PFSK-1 (cell line): ENCODE results near the gene GABARAPL2.

Experiments
- FOXP2 ChIP-seq: optimal IDR thresholded peaks from 2 replicates; pipeline ENCODE3; 2011; ENCODE audit warnings: borderline replicate concordance, control low read depth, inconsistent platforms; ENCODE audit not compliant: insufficient read depth; ENCODE audit errors: extremely low read length, extremely low read depth
- POLR2AphosphoS5 ChIP-seq: IDR thresholded peaks from 2 replicates; pipeline ENCODE4 v1.6.1; 2012; ENCODE audit warnings: low read depth, mild to moderate bottlenecking, control low read depth, low read length, moderate library complexity
- SIN3A ChIP-seq: IDR thresholded peaks from 2 replicates; pipeline ENCODE4 v1.6.1; 2012; ENCODE audit warnings: mild to moderate bottlenecking, low read length, moderate library complexity, borderline replicate concordance; ENCODE audit not compliant: insufficient read depth
- TAF1 ChIP-seq: IDR thresholded peaks from 2 replicates; pipeline ENCODE4 v1.6.1; 2012; ENCODE audit warnings: low read length, control low read depth, borderline replicate concordance; ENCODE audit not compliant: insufficient read depth
- TF ChIP-seq, protein P1 (sequence below), 2 experiments: IDR thresholded peaks; 2 replicates each; pipeline versions ENCODE4 v1.6.1 to v1.8.0; 2011 to 2012; ENCODE audit warnings: low read depth in 2 of 2, low read length in 2 of 2, control low read depth in 1 of 2, inconsistent platforms in 1 of 2, mild to moderate bottlenecking in 1 of 2, moderate library complexity in 1 of 2; ENCODE audit not compliant: insufficient read depth in 1 of 2

Gene GABARAPL2

DNA sequence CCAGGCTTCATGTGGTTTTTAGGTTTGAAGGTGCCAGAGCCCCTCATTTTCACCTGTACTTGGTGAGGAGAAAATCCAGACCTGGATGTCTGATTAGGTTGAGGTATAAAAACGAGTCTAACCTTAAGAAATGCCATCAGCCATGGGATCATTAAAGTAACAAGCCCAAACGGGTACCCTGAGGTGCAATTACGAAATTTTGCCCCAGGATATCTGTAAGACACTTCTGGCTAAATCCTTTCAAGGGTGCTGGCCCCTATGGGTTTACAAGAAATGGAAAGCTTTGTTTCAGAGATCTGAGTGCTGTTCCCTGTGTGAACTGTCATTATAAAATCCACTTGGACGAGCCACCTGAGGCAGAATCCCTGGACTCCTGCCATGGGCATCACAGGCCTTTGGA is 37.1 kb downstream of the GABARAPL2 start:
- TF ChIP-seq TAF1 (no peak), FOXP2 (no peak), POLR2AphosphoS5 (no peak), SIN3A (no peak)
- TF ChIP-seq, protein P1, sequence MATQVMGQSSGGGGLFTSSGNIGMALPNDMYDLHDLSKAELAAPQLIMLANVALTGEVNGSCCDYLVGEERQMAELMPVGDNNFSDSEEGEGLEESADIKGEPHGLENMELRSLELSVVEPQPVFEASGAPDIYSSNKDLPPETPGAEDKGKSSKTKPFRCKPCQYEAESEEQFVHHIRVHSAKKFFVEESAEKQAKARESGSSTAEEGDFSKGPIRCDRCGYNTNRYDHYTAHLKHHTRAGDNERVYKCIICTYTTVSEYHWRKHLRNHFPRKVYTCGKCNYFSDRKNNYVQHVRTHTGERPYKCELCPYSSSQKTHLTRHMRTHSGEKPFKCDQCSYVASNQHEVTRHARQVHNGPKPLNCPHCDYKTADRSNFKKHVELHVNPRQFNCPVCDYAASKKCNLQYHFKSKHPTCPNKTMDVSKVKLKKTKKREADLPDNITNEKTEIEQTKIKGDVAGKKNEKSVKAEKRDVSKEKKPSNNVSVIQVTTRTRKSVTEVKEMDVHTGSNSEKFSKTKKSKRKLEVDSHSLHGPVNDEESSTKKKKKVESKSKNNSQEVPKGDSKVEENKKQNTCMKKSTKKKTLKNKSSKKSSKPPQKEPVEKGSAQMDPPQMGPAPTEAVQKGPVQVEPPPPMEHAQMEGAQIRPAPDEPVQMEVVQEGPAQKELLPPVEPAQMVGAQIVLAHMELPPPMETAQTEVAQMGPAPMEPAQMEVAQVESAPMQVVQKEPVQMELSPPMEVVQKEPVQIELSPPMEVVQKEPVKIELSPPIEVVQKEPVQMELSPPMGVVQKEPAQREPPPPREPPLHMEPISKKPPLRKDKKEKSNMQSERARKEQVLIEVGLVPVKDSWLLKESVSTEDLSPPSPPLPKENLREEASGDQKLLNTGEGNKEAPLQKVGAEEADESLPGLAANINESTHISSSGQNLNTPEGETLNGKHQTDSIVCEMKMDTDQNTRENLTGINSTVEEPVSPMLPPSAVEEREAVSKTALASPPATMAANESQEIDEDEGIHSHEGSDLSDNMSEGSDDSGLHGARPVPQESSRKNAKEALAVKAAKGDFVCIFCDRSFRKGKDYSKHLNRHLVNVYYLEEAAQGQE (IDR thresholded peaks at IDR 0.05; ENCODE audit: insufficient read depth in 1 of 2, low read depth in 2 of 2, low read length in 2 of 2), result no peak

DNA sequence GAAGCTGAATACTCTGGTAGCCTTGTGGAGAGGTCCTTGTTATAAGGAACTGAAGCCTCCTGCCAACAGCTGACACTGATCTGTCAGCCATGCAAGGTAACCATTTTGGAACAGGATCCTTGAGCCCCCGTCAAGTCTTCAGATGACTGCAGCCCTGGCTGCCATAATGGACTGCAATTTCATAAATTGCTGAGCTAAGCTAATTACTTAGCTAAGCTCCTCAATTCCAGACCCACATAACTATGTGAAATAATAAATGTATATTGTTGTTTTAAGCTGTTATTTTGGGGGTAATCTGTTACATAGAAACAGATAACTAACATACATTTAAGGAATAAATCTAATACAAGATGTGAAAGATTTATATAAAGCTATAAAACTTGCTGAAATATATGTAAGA is 40.3 kb downstream of the GABARAPL2 start:
- TF ChIP-seq, protein P1 (IDR thresholded peaks at IDR 0.05; ENCODE audit: insufficient read depth in 1 of 2, low read depth in 2 of 2, low read length in 2 of 2), result no peak
- no peak for TF ChIP-seq TAF1
- no peak for TF ChIP-seq POLR2AphosphoS5
- no peak for TF ChIP-seq SIN3A
- no peak for TF ChIP-seq FOXP2

GRCh38 chr16:75614066-75614897 is 48.1 kb downstream of the GABARAPL2 start:
- TF ChIP-seq POLR2AphosphoS5 (no peak), TAF1 (no peak), FOXP2 (no peak), SIN3A (no peak)
- TF ChIP-seq, protein P1 (IDR thresholded peaks at IDR 0.05; ENCODE audit: insufficient read depth in 1 of 2, low read depth in 2 of 2, low read length in 2 of 2), result no peak

GRCh38 chr16:75615619-75616018 is 49.4 kb downstream of the GABARAPL2 start:
- TF ChIP-seq POLR2AphosphoS5, result no peak

DNA sequence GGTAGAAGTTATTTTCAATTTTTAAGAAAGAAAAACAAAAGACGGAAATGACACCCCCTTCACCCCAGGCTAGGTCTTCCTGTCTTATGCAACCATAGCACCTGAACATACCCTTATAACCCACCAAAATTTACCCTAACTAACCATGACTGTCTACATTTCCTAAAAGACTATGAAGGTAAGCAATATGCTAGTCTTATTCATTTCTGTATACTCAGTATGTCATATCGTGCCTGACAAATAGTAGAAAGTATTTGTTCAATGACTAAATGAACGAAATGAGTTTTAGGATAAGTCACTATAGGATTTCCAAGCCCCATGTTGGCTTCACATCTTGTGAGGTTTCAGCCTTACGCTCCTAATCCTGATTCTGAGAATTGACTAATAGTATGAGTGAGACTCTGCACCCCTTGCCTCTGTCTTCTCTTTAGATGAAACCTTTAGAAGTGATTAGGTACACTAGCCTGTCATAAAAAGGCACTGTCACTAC is 50.4 kb downstream of the GABARAPL2 start:
- TF ChIP-seq POLR2AphosphoS5, result no peak
- no peak for TF ChIP-seq SIN3A
- TF ChIP-seq, protein P1 (IDR thresholded peaks at IDR 0.05; ENCODE audit: insufficient read depth in 1 of 2, low read depth in 2 of 2, low read length in 2 of 2), result no peak
- TF ChIP-seq FOXP2, result no peak
- TF ChIP-seq TAF1, result no peak
